ENCODE measurements around the gene ASB4.
"Not testable (repeated sequence)": the region's sequence is repeated elsewhere in the genome, so short reads cannot be mapped to it uniquely, and the experiment has no call there.

ASB4 gene

GRCh38 chr7:95479992-95480624 lies 5.6 kb upstream of the ASB4 start:
- DNase-seq, result no peak

GRCh38 chr7:95481271-95482165 lies 4.2 kb upstream of the ASB4 start:
- no peak for DNase-seq

GRCh38 chr7:95482424-95482823 lies 3.3 kb upstream of the ASB4 start:
- no peak for DNase-seq

- DNase-seq, result no peak
Observed at GRCh38 chr7:95490231-95490762, 4.6 kb downstream of the ASB4 start.

- DNase-seq, result no peak
Observed at GRCh38 chr7:95491201-95491600, 5.5 kb downstream of the ASB4 start.

GRCh38 chr7:95491634-95492314 lies 6.0 kb downstream of the ASB4 start:
- peak; percentile 24 for DNase-seq

- DNase-seq, result no peak
Observed at GRCh38 chr7:95493247-95493646, 7.5 kb downstream of the ASB4 start.

- DNase-seq, result no peak
Observed at GRCh38 chr7:95493844-95494243, 8.1 kb downstream of the ASB4 start.

- no peak for DNase-seq
Observed at GRCh38 chr7:95501261-95501832, 15.6 kb downstream of the ASB4 start.

- no peak for DNase-seq
Observed at GRCh38 chr7:95502403-95502802, 16.7 kb downstream of the ASB4 start.

- no peak for DNase-seq
Observed at GRCh38 chr7:95503271-95504131, 17.8 kb downstream of the ASB4 start.

- not testable (repeated sequence) for DNase-seq
Observed at GRCh38 chr7:95504132-95504588, 18.4 kb downstream of the ASB4 start.

GRCh38 chr7:95508780-95509179 lies 23.0 kb downstream of the ASB4 start:
- DNase-seq, result no peak

GRCh38 chr7:95509199-95509598 lies 23.5 kb downstream of the ASB4 start:
- DNase-seq, result peak; percentile 87

GRCh38 chr7:95511716-95512260 lies 26.0 kb downstream of the ASB4 start:
- peak; percentile 57 for DNase-seq

- no peak for DNase-seq
Observed at GRCh38 chr7:95517458-95517857, 31.7 kb downstream of the ASB4 start.

GRCh38 chr7:95517870-95518269 lies 32.1 kb downstream of the ASB4 start:
- DNase-seq, result no peak

- no peak for DNase-seq
Observed at GRCh38 chr7:95520136-95520535, 34.4 kb downstream of the ASB4 start.

GRCh38 chr7:95525503-95525902 lies 39.8 kb downstream of the ASB4 start:
- DNase-seq, result no peak

GRCh38 chr7:95526128-95526738 lies 40.5 kb downstream of the ASB4 start:
- no peak for DNase-seq

Measured in COR-L47 (cell line).